GM04503 (cell line): Measurements from ENCODE around the gene HDAC4.

Source experiments
- DNase-seq: peaks from one replicate; pipeline ENCODE4 v3.0.0-alpha.2; 2012; ENCODE audit warnings: low read depth

Gene HDAC4

DNA sequence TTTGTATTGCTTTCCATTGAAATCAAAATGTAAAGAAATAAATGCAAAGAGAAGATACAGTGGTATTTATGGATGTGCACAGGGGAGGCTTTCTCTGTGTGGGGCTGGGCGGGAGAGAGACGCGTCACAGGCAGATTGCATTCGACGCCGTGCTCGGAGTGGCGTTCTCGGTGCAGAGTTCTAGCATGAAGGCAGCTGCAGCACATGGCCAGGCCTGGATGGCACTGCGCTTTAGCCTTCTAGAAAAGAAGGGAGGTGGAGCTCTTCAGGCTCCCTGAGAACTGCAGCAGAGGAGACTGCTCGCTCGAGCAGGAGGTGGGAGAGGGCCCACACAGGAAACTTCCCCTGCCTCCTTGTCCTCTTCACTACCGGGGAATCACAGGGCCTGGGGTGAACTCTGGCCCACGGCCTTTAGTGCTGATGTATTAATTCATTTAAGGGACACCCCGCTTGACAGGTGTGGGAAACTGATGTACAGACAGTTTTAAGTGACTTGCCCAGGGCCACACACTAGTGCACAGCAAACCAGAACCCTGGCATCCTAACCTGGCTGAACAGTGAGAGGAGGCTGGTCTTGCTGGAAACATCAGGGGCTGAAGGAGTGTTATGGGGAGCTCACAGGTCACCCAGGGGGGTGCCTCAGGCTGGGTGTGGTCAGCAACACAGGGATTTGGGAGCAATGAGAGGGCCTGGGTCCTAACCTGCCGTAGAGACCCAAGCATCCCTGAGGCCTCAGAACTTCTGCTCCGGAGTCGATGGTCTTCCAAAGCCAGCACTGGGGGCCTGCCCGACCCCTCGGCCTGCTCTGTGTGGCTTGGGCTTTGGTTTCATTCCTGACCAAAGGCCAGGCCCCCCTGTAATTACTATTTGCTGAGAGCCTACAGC is 199.9 kb downstream of the HDAC4 start:
- no peak for DNase-seq

- DNase-seq = no peak
These were observed 201.6 kb downstream of the HDAC4 start for GRCh38 chr2:239199041-239199768.

GRCh38 chr2:239198221-239198620 is 202.6 kb downstream of the HDAC4 start:
- DNase-seq = no peak

DNA sequence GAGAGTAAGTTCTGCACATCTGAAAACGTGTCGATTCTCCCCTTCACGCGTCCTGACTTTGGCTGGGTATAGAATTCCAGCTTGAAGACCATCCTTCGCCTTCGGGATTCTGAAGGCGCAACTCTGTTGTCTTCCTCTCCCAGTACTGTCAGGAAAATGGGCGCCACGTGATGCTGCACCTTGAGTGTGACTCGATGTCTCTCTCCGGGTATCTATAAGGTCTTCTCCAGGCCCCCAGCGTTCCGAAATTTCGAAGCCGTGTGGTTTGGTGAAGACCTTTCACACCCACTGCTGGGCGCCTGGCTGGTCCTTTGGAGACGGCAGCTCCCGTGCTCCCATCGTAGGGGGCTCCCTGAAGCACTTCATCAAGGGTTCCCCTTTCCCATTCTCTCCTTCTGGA is 203.7 kb downstream of the HDAC4 start:
- no peak for DNase-seq

DNA sequence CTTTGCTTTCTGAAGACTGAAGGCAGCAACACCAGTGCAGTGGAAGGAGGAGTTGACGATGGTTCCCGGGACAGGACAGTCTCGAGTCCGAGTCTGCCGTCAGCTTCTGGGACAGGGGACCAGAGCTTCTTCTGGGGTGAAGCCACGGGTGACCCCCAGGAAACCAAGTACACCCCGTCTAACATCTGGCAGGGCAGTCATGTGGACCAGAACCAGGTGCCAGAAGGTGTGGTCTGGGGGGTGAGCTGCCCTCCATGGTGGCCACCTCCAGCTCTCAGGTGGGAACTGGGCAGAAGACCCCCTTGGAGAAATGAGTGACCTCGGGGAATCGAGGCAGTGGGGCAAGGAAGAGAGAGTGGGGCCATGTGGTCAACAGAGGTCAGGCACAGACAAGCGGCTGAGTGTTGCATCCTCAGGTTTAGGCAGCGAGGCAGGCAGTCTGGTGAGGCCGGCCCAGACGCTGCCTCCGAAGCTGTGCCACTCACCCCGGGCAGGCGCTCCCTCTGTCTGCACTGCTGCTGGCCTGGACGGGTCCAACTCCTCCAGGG is 204.3 kb downstream of the HDAC4 start:
- DNase-seq = no peak

GRCh38 chr2:239195992-239196391 is 204.8 kb downstream of the HDAC4 start:
- DNase-seq = no peak

DNA sequence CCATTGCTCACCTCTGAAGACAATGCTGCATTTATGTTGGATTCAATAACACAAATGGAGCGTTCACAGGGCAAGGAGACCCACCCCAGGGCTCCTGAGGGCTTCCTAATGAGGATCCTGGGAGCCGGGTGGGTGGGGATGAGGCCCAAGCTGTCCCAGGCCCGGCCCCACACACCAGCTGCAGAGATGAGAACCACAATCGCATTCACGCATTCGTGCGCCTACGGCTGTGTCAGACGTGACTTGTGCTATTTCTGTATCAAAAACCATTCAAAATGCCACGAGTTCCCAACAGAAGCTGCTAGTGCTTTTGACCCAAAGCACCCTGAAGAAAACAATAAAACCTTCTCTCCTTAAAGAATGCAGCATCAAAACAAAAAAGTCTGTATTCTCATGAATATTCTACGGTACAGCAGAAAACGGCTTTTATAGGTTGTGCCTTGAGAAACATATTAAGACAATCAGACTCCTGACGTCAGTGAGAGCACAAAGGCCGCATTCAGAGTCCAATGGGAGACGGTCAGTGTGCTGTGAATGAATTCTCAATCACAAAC is 205.4 kb downstream of the HDAC4 start:
- DNase-seq = no peak

DNA sequence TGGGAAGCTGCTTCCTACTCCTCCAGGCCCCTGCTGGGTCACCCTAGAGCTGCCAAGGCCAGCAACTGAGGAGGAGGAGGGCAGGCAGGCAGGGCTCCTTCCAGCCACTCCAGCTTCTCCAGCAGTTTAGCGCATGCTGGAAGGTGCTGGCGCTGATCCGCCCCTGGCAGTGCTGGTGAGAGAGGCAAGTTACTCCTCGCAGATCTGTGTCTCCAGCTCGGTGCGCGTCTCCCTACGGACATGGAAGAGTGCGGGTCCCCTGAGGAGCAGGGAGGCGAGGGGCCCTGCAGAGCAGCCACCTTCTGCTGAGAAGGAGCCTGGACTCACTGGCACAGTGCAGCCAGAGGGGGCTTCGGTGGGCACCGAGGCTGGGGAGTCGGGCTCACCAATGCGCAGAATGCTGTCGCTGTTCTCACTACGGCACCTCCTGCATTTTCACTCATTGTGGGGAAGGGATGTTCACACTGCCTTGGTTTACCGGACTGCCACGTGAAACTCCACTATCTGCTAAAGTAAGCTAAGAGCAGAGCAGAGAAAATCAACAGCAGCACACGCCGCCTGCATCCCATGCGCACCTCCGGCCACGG is 206.0 kb downstream of the HDAC4 start:
- DNase-seq = no peak

DNA sequence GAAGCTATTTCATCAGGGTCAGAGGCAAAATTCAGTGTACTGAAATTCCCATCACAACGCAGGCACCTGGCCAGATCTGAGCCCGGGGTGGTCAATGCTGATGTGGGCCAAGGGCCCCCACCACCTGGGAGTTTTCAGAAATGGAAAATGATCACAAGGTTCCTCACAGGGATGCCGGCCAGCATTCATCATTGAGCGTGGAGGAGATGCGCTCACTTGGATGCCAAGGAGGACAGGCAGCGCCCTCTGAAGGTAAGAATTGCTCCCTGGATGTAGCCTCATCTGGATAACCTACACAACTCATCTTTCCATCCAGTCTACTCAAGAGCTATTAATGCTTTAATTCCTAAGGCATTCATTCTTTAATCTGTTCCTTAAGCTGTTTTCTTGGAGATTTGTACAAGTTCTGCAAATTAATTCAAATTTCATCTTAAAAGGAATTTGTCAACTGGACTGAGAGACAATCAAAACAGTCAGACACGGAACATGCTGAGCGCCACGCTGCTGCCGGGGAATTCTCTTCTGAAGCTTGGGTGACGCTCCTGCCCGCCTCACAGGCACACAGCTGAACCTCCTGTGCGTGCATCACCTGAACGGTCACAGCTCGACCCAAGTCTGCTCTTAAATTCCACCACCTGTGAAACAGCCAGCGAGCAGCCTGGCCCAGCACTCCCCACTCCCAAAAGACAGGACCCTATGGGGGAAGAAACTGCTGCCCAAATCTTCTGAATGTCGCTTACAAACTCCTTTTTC is 206.7 kb downstream of the HDAC4 start:
- no peak for DNase-seq

GRCh38 chr2:239193401-239193811 is 207.4 kb downstream of the HDAC4 start:
- DNase-seq = no peak

- no peak for DNase-seq
These were observed 207.8 kb downstream of the HDAC4 start for GRCh38 chr2:239192975-239193374.

DNA sequence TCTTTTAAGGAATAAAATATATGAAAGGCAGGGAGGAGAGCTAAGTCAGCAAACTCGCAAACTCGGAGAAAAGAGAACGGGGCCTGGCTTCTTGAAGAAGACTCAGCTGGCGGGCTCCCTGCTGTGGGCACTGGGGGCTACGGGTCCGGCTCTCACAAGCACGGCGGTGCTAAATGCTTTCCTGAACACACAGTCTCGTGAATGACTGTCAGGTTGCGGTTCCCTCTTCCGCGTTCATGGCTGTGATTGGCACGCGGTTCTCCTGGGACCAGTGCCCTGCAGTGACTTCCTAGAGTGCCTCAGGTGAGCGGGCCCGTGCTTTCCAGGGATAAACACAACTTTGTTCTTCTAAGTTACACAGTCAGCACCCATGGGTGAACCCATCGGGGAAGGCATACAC is 208.4 kb downstream of the HDAC4 start:
- DNase-seq = no peak

DNA sequence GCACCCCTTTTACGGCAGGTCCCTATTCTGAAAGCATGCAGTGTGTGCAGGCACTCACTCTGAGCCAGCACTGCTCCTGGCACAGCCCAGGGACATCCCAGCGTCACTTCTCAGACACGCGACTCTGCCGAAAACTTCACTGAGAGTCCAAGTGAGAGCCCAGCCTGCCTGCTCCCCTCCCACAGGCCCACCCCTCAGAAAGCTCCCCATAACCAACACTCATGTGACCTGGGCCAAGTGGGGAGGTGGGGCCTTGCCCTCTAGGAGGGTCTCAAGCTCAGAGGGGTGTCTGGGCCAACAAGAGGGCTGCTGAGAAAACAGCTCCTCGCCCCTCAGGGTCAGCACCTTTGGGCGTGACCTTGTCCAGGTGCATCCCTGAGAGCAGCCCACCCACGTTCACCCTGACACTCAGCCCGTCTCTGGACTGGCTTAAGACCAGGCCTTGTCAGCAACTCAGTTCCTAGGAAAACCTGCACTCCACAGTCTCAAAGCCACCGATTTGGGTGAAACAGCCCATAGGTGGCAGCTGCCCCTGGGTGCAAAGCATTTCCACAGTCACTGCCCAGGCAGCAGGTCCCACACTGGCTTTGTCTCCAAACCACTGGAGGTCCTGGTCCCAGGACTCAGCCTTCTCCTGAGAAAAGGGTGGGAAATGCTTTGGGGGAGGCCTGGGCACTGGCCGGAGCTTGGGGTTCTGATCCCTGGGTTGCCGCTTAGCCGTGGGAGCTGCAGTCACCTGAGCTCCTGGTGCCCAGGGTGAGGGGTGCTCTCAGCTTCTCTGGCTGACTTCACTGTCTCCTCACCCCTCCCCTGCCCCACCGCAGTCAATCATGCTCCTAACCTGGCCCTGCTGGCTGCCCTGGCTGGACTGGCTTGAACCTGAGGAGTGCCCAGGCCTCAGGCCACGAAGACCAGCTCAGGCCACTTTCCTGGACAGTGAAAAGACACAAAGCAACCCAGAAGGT is 209.6 kb downstream of the HDAC4 start:
- DNase-seq = no peak

DNA sequence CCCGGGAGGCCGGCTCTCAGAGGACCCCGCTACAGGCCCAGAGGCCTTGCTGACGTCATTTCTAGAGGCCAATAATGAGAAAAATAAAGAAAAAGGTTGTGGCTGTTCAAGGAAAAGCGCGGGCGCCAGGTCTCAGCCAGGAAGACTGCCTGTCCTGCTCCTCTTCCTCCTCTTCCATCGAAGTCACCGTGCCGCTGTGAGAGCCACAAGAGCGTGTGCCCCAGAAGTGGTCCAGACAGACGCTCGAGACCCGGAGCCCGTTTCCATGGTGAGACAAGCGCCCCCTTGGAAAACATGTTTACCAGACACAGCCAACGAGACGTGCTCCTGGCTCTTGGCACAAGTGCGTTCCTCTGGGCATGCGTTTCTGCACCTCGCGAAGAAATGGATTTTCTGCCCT is 210.5 kb downstream of the HDAC4 start:
- no peak for DNase-seq

GRCh38 chr2:239189711-239190131 is 211.1 kb downstream of the HDAC4 start:
- no peak for DNase-seq

GRCh38 chr2:239188536-239188935 is 212.3 kb downstream of the HDAC4 start:
- no peak for DNase-seq

GRCh38 chr2:239187464-239188253 is 213.2 kb downstream of the HDAC4 start:
- DNase-seq = no peak

GRCh38 chr2:239186516-239187357 is 214.1 kb downstream of the HDAC4 start:
- DNase-seq = no peak
